Measurements from ENCODE around the gene FBN2.
"Not testable (repeated sequence)": the region's sequence is repeated elsewhere in the genome, so short reads cannot be mapped to it uniquely, and the experiment has no call there.

Gene FBN2

DNA sequence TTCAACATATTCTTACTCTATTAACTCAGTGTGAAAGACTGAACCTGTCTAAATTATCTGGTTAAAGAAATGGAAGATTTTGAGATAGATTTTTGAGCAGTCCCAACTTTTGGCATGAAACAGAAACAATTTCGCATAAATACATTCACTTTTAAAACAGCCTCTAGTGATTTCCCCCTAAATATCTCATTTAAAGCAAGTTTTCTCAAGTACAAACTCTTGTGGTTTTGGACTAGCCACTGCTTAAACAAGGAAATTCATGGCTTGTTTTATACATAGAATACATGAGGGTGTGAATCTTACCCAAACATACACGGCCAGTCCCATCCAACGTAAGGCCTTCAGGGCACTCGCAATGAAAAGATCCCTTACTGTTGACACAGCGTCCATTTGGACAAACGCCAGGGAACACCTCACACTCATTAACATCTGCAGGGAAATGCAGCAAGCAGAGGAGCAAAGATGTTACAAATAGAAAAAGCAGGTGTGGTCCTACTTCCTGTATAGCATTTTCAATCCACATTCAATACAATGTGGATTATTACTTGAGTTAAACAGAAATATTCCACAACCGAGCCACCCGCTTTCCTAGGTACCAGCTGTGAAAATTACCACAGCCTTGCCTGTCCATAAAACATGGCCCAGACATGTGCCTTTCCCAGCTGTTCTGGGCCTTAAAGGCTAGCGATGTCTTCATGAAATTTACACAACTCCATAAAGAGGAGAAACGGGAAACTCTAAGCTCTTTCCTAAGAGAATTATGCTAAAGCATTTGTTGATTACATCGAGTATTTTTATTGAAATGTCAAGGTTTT lies 188.8 kb downstream of the FBN2 start:
- no peak for DNase-seq

DNA sequence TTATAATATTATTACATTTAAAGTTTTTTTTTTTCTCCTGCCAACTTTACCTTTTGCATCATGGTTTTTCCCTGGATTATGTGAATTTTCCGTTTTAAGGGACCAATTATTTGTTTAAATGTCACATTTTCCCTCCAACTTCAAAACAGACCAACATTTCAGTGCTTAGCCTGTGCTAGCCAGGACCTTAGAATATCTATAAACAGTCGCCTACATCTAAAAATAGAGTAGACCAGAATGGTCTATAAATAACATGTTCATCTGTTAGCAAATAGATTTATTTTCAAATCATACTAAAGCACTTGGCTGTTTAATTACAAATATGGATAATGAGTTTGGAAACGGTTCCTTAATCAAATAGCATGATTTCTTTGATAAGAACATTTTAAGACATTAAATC lies 192.0 kb downstream of the FBN2 start:
- no peak for DNase-seq

DNA sequence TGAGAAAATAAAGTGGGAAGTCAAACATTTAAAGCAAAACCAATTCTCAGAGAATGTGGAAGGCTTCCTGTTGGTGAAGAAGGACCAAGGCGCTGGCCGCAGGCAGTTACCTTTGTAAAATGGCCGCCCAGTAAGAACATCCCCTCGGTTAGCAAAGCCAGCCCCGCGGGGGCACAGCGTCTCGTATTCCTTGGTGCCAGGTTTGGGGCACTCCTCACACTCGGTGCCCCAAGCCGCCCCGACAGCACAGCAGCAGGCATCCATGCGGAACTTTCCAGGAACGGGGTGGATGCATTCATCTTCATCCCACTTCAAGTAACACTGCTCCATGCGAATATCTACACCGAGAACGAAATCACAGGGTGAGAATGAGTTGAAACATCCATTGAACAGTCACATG lies 192.8 kb downstream of the FBN2 start:
- no peak for DNase-seq

DNA sequence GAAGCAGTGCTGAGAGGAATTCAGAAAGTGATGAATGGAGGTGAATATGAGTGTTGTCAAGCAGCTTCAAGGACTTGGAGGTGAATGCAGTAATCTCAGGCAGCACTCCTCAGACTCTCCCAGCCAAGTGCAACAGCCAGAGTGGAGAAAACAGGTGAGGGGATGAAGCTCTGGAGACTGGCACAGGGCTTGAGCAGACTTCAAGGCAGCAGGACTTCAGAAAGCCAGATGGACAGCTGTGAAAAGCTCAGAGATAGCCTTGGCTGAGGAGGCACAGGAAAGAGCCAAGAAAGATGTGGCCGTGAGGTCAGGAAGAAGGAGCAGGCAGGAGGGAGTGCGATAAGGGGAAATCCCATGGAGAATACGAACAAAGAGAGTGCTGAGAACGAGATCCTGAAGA lies 194.9 kb downstream of the FBN2 start:
- DNase-seq = no peak

DNA sequence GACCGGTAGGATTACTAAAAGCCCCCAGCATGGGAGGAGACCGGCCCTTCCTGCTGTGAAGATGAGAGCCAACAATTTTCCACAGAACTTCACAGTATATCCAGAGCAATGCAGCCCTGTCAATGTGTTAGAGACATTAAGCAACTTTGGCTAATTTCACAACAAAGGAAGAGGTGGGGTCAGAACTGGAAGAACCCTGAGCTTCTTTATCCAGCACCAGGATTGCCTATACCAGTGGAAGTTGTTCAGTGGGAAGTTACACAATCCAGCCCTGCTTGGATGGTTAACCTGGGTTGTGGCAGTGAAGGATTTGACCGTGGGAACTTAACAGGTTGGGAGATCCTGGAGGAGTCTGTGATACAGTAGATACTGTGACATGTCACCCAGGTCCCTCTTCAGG lies 197.0 kb downstream of the FBN2 start:
- DNase-seq = no peak

DNA sequence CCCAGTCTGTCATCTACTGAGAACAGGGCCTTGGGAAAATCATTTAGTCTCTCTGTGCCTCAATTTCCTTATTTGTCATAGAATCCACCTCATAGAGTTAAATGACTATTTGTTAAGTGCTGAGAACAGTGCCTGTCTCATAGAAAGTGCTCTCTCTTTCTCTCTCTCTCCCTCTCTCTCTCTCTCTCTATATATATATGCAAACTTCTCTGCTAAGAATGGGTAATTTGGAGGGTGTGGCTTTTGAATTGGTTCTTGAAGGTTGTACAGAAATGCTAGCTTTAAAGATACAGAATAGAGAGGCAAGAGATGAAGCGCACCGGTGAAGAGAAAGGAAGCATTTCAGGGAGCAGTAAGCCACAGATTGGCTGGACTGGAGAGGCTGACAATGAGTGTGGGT lies 197.4 kb downstream of the FBN2 start:
- no peak for DNase-seq

DNA sequence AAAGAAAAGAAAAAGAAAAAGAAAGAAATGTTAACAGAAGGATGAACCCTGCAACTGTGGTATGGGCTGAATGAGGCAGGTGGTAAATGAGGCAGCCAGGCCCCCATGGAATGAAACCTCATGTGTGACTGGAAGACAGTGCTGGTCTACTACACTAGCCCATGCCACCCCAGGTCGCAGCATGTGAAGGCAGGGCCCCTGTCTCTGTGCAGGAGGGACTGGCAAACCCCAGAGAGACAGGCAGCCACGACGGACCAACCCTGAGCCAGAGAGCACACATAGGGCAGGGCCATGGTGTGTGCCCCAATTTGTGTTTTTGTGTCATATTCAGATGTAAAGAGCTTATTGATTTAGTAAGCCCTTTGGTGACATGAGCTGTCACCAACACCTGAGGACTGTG lies 198.5 kb downstream of the FBN2 start:
- DNase-seq = no peak

DNA sequence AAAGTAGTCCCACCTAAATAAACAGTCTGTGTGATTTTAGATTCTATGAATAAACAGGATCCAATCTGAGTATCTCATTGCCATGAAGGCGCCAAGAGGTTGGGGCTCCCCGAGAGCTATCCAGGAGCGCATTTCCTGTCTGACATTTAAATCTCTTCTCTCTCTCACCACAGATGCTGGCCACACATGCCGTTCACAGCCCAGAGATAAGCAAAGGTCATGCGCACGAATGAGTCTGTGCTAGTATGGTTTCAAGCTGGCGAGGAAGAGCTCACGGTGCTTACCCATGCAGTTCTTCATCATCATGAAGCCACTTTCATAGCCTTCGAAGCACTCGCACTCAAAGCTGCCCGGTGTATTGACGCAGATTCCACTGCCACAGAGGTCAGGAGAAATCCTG lies 199.4 kb downstream of the FBN2 start:
- no peak for DNase-seq

DNA sequence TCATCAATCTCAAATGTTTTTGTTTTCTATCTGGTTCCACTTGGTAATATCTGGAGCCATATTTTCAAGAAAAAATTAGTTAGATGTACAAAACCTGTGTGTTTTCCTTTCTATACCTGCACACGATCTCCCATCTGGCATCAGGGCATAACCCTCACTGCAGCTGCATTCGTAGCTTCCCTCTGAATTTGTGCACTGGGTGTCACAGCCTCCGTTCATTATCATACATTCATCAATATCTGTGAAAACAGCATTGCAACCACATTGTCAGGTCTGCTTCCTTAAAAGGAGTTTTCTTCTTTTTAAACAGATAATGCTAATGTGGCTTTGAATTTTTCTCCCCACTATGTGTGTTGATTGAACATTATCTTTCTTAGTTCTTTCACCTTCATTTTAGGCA lies 202.7 kb downstream of the FBN2 start:
- no peak for DNase-seq

DNA sequence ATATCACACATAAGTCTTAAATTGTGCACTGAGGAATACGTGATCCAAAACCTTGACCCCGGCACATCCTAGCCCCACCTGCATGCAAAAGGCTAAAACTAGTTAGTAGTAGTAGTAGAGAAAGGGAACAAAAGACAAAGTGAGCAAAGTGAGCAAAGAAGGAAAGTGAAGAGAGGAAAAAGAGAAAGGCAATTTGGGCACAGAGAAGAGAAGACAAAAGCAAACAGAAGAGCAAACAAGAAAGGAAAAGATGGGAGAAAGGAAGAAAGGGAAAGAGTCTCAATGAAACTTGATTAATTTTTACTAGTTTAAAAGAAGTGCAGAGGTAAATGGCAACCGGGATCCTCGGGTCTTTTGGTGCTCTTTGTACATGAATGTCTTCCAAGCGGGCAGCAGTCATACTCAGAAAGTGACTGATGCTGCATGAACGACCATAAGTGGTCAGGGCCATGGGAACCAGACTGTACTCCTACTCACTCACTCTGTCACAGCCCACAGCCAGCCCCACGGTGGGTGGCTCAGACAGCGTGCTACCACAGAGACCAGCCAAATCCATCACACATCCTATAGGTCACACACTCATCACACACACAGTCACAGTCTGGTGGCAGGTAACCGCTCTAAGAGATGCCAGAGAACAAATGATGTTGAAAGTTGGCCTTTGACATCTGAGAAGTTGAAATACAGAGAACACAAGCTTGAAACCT lies 203.9 kb downstream of the FBN2 start:
- DNase-seq = no peak

DNA sequence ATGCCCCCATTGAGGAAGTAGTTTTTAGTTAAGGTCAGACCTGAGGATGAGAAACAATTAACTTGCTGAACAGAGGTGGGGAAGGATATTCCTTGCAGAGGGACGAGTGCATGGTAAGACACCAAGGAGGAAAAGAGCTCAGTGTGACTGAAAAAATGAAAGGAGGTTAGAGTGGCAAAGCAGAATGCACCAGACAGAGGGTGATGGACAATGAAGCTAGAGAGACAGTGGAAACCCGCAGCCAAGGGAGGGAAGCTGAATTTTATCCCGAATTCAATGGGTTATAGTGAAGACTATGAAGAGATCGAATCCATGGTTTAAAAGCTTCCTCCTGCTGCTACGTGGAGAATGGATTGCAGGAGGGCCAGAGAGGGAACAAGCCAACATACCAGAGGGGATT lies 206.8 kb downstream of the FBN2 start:
- DNase-seq = no peak

DNA sequence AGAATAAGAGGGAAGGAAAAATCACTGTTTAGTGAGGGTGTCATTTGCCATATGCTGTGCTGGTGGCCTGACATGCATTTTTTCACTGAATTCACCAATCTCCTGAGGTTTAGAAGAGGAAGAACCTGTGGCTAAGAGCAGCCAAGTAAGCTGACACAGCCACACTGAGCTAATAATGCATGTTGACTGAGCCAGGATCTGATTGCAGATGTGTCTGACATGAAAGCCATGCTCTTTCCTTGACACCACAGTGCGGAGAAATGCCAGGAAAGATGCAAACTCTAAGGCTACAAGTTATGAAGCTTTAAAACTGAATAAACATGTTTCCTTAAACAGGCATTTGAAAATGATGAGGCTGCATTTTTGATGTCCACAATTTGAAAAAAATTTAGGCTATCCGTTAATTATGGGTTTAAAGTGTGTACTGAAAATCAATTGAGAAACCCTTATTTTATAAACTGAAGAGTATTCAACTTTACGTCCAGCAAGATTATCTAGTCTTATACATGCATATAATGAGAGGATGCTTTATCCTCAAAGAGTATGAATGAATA lies 208.6 kb downstream of the FBN2 start:
- no peak for DNase-seq

DNA sequence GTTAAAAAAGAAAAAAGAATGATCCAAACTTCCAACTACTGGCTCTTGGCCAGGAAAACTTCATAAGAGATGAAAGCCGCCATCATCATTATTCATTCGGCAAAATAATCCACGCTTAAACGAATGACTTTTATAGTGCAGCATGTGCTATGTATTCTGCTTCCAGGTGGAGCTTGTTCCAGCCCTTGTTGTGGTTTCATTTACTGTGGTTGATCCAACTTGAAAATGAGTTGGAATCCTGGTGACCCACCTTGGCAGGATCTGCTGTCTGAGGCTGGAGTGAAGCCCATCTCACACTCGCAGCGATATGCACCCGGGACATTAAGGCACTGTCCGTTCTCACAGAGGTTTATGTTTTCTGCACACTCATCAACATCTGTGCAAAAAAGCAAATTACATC lies 209.6 kb downstream of the FBN2 start:
- DNase-seq = no peak

DNA sequence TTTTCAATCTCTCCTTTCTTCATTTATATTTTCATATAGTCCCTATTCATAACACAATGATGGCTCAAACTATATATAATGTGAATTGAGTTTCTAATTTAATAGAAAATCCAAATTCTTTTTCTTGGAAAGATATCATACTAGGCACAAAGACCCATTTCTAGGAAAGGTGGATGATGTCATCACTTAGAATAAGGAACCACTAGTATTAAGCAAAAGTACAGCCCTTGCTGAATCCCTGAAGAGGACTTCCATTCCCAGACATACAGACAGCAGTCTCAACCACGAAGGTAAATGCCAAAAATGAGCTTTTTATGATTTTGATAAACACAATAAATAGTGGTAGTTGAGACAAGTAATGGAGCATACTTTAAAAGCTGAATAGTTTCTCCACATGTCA lies 210.0 kb downstream of the FBN2 start:
- no peak for DNase-seq

DNA sequence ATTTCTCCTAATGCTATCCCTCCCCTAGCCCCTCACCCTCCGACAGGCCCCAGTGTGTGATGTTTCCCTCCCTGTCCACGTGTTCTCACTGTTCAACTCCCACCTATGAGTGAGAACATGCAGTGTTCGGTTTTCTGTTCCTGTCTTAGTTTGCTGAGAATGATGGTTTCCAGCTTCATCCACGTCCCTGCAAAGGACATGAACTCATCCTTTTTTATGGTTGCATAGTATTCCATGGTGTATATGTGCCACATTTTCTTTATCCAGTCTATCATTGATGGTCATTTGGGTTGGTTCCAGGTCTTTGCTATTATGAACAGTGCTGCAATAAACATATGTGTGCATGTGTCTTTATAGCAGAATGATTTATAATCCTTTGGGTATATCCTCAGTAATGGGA lies 216.6 kb downstream of the FBN2 start:
- not testable (repeated sequence) for DNase-seq

DNA sequence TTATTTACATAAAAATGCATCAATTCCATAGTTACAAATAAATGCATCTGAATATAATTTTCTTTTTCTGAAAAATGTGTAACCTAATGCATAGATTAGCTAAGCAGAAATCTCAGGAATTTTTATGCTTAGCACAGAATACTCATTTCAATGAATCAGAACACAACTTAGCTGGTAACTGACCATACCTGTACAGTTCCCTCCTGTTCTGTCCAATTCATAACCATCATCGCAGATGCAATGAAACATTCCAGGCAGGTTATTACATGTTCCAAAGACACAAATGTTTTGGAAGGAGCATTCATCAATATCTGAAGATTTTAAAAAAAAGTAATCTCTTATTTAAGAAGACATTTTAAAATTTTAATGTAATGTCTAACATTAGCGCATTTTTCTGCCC lies 219.4 kb downstream of the FBN2 start:
- no peak for DNase-seq

DNA sequence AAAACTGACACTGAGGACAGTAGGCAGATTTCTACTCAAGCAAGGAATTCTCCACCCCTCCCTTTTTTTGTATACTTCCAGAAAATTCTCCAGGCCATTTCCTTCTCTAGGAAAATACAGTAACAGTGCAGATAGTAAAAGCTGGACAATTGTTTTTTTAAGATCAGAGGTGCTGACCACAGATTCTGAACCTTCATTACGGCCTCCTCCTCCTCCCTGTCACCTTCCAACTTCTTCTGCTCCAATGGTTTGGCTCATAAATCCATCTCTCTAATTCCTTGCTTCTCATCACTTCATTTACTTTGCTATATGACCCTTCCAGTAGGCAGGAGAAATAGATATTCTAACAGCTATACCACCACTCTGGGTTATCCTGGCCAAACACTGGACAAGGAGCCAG lies 220.6 kb downstream of the FBN2 start:
- no peak for DNase-seq

DNA sequence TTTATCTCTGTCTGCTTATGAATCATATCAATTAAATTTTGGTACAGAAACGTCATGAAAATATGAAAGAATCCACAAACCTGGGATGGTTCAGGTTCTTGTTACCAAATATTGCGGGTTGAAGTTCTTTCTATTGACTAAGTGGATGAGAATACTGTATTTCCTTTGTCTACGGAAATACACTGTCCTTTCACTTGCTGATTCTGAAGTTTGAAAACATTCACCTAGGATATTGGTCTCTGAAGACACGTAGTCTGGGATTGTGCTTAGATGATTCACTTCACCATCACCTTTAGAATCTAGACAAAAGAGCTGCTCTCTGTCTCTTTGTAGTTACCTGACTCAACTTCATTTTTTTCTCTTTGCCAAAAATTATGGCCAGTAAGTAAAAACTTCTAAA lies 222.4 kb downstream of the FBN2 start:
- DNase-seq = no peak

DNA sequence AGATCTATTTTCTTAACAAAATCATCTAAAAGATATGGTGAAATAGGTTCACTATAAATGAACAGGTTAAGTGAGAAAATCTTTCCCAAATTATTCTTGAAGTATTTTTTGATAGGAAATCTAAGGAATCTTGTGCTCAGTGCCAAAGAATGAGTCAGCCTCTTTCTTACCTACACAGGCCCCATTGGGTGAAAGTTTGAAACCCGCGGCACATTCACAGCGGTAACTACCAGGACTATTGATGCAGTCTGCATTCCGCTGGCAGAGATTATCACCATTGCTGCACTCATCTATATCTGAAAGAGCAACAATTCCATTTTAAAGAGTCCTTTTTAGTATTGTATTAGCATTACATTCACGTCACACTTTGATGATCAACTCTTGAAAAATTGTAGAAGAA lies 232.7 kb downstream of the FBN2 start:
- DNase-seq = no peak

DNA sequence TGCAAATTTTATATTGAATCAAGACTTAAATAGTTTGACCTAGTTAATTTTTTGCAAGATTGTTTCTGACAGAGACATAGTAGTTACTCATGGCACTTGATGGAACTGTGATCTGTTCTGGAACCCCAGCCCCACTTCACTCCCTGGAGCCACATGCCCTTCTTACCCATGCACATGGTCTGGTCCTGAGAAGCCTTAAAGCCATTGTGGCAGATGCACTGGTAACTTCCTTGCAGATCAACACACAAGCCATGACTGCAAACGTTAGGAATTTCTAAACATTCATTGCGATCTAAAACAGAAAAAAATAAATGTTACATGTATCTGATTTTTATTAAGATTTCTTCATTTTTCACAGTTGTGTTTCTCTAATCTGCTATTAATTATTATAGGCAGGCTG lies 233.3 kb downstream of the FBN2 start:
- no peak for DNase-seq

DNA sequence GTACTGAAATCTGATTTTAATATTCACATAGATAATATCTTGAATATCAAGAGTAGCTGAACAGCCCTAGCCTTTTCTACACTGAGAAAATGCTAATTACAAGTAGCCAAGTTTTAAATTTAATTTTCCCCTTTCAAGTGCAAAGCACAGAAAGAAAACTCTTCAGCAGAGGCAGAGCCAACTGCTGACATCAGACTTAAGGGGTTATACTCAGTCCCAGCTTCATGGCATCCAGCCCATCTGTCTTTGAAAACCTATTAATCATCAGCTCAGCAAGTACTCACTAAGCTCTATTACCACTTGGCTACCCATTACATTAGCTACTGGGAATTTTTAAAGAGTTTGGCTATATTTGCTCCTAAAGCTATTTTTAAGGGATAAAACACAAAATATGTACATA lies 234.0 kb downstream of the FBN2 start:
- DNase-seq = no peak

DNA sequence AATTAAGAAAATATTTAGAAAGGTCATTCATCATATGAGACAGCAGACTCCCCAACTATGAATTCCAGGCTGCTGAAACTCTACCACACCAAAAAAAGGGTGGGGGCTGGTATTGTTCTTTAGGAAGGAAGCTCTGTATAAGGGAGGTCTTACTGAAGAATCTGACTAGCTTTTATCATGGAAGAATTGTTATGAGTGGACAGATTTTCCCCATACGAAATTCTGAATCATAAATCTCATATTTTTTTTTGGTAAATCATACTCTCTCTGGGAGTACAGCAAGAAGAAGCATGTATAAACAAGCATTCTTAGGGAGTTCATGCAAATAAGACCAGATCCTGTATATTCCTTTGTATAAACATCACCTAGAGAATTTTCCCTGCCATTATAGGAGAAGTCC lies 234.5 kb downstream of the FBN2 start:
- DNase-seq = no peak

DNA sequence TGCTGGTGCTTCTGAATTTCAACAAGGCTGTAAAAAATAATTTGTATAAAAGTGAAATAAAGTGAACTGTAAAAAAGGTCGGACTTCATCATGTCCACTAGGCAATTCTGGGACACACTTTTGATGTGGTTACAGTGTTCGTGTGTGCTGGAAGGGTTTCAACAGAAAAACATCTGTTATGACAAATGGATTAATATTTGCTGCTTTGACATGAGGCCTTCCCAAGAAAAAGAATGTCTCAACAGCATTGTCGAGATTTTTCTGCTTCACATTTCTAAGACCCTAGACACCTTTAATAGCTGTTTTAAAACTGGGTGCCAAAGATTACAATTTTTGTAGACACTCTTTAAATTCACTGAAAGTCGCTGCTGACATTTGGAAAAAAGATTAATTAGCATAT lies 237.9 kb downstream of the FBN2 start:
- no peak for DNase-seq

DNA sequence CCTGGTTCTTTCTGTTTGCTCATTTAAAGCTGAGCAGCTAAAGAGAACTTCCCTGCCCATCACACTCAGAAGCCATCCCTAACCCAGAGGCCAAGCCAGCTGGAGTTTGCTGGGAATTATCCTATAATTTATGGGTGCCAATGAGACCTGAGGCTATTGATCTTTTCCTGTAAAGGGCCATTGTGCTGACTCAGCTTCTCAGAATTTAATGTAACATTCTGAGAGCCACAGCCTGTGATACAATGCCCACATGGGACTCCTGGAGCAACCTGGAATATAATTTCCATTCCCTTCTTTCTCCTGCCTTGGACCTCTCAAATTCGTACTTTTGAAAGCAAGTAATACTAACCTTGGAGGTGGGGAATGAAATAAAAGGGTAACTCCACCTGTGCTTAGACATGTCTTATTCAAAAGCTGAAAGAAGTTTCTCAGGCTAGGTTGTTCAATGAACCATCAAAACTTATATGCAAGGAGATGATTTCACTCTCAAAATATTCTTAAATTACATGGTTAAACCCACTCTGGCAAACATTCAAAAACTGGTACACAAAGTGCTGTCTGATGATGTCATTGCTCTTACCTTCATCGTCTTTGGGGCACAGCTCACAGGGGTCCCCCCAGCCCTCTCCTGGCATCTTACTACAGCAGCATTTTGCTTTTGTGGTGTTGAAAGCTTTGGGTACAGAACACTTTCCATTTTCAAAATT lies 247.7 kb downstream of the FBN2 start:
- no peak for DNase-seq

Data from CD4-positive, alpha-beta T cell treated with Interleukin-17A for 4 hours (primary cell).